ENCODE results near the gene CTNNBL1.

The CTNNBL1 gene

GRCh38 chr20:37919389-37920040, 225.7 kb downstream of the CTNNBL1 start:
- DNase-seq (ENCODE audit: low read depth in 2 of 2), result no peak

DNA sequence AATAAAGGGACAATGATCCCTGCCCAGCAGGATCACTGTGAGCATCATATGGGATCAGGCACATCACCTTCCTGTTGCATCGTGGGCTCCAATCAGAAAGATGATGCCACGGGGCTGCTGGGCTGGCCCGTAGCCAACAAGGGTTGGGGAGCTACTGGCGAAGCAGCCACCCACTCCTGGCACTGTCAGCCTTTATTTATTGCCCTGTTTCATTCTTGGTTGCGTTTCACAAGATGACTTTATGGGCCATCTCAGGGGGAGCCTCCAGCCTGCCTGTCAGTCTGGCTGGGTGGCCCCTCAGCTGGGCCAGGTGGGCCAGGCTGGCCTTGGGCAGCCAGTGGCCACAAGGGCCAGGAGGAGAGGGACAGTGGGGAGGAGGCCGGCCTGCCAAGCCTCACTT, 226.4 kb downstream of the CTNNBL1 start:
- no peak for DNase-seq (ENCODE audit: low read depth in 2 of 2)

DNA sequence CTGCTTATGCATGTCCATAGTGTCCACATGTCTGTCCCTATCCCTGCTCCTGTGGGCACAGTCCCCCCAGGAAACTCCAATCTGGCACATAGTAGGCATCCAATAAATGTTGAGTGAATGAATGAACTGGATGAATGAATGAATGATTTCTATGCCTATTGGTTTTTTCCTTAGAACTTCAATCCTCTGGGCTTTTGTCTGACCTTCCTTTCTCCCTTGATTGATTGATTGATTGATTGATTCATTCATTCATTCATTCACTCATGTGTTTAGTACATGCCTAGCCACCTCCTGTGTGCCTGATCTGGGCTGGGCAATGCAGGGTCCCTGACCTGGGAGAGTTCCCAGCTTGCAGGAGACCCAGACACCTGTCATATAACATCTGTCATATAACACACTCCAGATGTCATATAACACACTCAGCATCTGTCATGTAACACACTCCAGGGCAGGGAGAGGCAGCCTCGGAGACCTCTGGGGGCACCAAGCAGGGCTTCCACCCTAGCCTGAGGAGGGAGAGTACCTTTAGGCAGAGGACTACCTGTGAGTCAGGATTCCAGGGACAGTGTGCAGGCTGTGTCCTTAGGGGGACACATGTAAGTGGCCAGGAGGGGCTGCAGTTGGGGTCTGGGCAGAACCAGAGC, 227.0 kb downstream of the CTNNBL1 start:
- no peak for DNase-seq (ENCODE audit: low read depth in 2 of 2)

GRCh38 chr20:37921341-37921929, 227.6 kb downstream of the CTNNBL1 start:
- DNase-seq (ENCODE audit: low read depth in 2 of 2), result no peak

Data from stimulated activated CD4-positive, alpha-beta T cell treated with anti-CD3 and anti-CD28 coated beads, Interleukin-1b, Interleukin-23, amount 100 ng/mL, for 1 hour (primary cell).